ENCODE measurements around the gene HTT. TPM values are rescaled to one million over a fixed set of nuclear protein-coding genes. Genes with fewer than 3 reads are reported as not detected.

Gene HTT
- polyA plus RNA-seq, 3 donors, result 1.8 to 27.1 (median 3.0) TPM

DNA sequence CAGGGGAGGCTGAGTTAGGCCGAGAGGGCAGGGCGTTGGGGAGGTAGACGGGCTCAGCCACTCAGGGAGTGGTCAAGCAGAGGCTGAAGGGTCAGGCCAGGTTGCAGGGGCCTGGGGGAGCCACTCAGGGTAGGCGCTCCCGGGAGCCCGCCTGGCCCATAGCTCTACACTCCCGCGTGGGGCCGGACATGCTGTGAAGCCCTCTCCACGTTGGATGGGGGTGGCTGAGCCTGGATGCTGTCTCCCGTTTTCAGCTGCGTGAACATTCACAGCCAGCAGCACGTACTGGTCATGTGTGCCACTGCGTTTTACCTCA lies 160.5 kb downstream of the HTT start:
- H3K4me3 Mint-ChIP-seq, result no peak overlapping the region
- no peak overlapping the region for H3K9ac ChIP-seq (ENCODE audit: insufficient read depth, low read length, poor library complexity, severe bottlenecking)
- H3K4me3 ChIP-seq (replicated peaks in 1 of 3; ENCODE audit: low read depth in 2 of 3, low read length in 3 of 3), result no peak overlapping the region
- peaks cover 0 to 2% (median 0%) of the 10 kb centered on the region in 7 donors for H3K9me3 Mint-ChIP-seq
- peaks cover 96 to 97% of the 10 kb centered on the region in 2 donors for H3K36me3 ChIP-seq (replicated peaks in 1 of 2; ENCODE audit: control insufficient read depth in 1 of 2, insufficient read depth in 2 of 2, low read length in 2 of 2)
- H3K79me2 ChIP-seq (ENCODE audit: insufficient read depth, low read length), result no peaks in the 10 kb centered on the region
- H2AFZ ChIP-seq (ENCODE audit: insufficient read depth, low read depth, low read length, poor library complexity, severe bottlenecking), result no peak overlapping the region
- intact Hi-C loops (cut with micrococcal nuclease), result no loop called here
- H3K27ac Mint-ChIP-seq, result peak overlapping the region in 5 of 7 donors; percentile 41 to 84 (median 62)
- no peak overlapping the region for H3K27ac ChIP-seq (ENCODE audit: low read depth in 1 of 2, low read length in 2 of 2)
- H3K27me3 ChIP-seq (ENCODE audit: control insufficient read depth in 2 of 2, insufficient read depth in 2 of 2, low read length in 2 of 2), result no peaks in the 10 kb centered on the region
- 95% methylated on average over 14 of the region's 14 CpGs for WGBS (ENCODE audit: insufficient coverage)
- no peaks in the 10 kb centered on the region for H3K9me3 ChIP-seq (replicated peaks in 1 of 2; ENCODE audit: control insufficient read depth in 1 of 2, insufficient read depth in 1 of 2, low read length in 2 of 2)
- no peaks in the 10 kb centered on the region for H4K20me1 ChIP-seq (ENCODE audit: insufficient read depth, low read length)
- H3K4me1 ChIP-seq (ENCODE audit: control insufficient read depth in 1 of 2, insufficient read depth in 2 of 2, low read length in 2 of 2), result no peaks in the 10 kb centered on the region
- no peaks in the 10 kb centered on the region for H3K4me1 Mint-ChIP-seq
- TF ChIP-seq, protein P1, sequence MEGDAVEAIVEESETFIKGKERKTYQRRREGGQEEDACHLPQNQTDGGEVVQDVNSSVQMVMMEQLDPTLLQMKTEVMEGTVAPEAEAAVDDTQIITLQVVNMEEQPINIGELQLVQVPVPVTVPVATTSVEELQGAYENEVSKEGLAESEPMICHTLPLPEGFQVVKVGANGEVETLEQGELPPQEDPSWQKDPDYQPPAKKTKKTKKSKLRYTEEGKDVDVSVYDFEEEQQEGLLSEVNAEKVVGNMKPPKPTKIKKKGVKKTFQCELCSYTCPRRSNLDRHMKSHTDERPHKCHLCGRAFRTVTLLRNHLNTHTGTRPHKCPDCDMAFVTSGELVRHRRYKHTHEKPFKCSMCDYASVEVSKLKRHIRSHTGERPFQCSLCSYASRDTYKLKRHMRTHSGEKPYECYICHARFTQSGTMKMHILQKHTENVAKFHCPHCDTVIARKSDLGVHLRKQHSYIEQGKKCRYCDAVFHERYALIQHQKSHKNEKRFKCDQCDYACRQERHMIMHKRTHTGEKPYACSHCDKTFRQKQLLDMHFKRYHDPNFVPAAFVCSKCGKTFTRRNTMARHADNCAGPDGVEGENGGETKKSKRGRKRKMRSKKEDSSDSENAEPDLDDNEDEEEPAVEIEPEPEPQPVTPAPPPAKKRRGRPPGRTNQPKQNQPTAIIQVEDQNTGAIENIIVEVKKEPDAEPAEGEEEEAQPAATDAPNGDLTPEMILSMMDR (IDR thresholded peaks at IDR 0.05), result no peak
- H3K4me2 ChIP-seq (replicated peaks; ENCODE audit: extremely low read depth, low read length, poor library complexity, severe bottlenecking), result no peak overlapping the region
- no peak for DNase-seq
- peaks cover 88 to 100% of the 10 kb centered on the region in 2 donors for H3K36me3 Mint-ChIP-seq
- peaks cover 0 to 2% (median 0%) of the 10 kb centered on the region in 3 donors for H3K27me3 Mint-ChIP-seq (ENCODE audit: low read depth in 3 of 3)

DNA sequence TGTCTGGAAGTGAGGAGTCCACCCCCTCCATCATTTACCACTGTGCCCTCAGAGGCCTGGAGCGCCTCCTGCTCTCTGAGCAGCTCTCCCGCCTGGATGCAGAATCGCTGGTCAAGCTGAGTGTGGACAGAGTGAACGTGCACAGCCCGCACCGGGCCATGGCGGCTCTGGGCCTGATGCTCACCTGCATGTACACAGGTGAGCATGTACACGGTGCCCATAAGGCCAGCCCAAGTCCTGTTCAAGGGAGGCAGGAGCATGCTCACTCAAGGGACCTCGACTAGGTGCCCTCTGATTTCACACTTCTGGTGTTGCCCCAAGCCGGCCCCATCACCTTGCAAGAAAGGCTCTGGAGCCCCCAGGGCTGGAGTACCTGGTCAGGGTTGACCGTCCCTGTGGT lies 161.1 kb downstream of the HTT start:
- Mint-ChIP-seq H3K4me3 (no peak overlapping the region), H3K36me3 (peaks cover 86 to 100% of the 10 kb centered on the region in 2 donors), H3K27me3 (ENCODE audit: low read depth in 3 of 3) (peaks cover 0 to 2% (median 0%) of the 10 kb centered on the region in 3 donors), H3K9me3 (peaks cover 0 to 2% (median 0%) of the 10 kb centered on the region in 7 donors), H3K4me1 (no peaks in the 10 kb centered on the region), H3K27ac (no peak overlapping the region)
- Histone ChIP-seq H3K9ac (ENCODE audit: insufficient read depth, low read length, poor library complexity, severe bottlenecking) (no peak overlapping the region), H3K79me2 (ENCODE audit: insufficient read depth, low read length) (no peaks in the 10 kb centered on the region), H3K4me1 (ENCODE audit: control insufficient read depth in 1 of 2, insufficient read depth in 2 of 2, low read length in 2 of 2) (no peaks in the 10 kb centered on the region), H3K27me3 (ENCODE audit: control insufficient read depth in 2 of 2, insufficient read depth in 2 of 2, low read length in 2 of 2) (no peaks in the 10 kb centered on the region), H3K36me3 (replicated peaks in 1 of 2; ENCODE audit: control insufficient read depth in 1 of 2, insufficient read depth in 2 of 2, low read length in 2 of 2) (peaks cover 96 to 97% of the 10 kb centered on the region in 2 donors), H3K4me2 (replicated peaks; ENCODE audit: extremely low read depth, low read length, poor library complexity, severe bottlenecking) (no peak overlapping the region), H4K20me1 (ENCODE audit: insufficient read depth, low read length) (no peaks in the 10 kb centered on the region), H3K27ac (ENCODE audit: low read depth in 1 of 2, low read length in 2 of 2) (no peak overlapping the region), H3K4me3 (replicated peaks in 1 of 3; ENCODE audit: low read depth in 2 of 3, low read length in 3 of 3) (no peak overlapping the region), H2AFZ (ENCODE audit: insufficient read depth, low read depth, low read length, poor library complexity, severe bottlenecking) (no peak overlapping the region), H3K9me3 (replicated peaks in 1 of 2; ENCODE audit: control insufficient read depth in 1 of 2, insufficient read depth in 1 of 2, low read length in 2 of 2) (no peaks in the 10 kb centered on the region)
- TF ChIP-seq, protein P1 (IDR thresholded peaks at IDR 0.05), result no peak
- WGBS (ENCODE audit: insufficient coverage), result 98% methylated on average over 11 of the region's 11 CpGs
- DNase-seq, result no peak
- intact Hi-C loops (cut with micrococcal nuclease), result no loop called here
